Mesothelial cell of epicardium (in vitro differentiated cells): ENCODE data around the gene ZNF292. TPM values are rescaled to one million over a fixed set of nuclear protein-coding genes. Genes with fewer than 3 reads are reported as not detected.

ENCODE experiments used
- DNase-seq, 2 experiments: peaks; one replicate each; pipeline ENCODE4 v3.0.0; 2021; ENCODE audit warnings: low spot score in 2 of 2; ENCODE audit not compliant: unreplicated experiment in 2 of 2
- H3K27ac Mint-ChIP-seq: 2 replicates; pipeline ENCODE4 v1.8.0; 2021; ENCODE audit warnings: mixed read lengths
- H3K27me3 Mint-ChIP-seq: 2 replicates; pipeline ENCODE4 v1.8.0; 2021; ENCODE audit warnings: low read depth, mixed read lengths
- H3K36me3 Mint-ChIP-seq: 2 replicates; pipeline ENCODE4 v1.8.0; 2021; ENCODE audit warnings: mixed read lengths
- H3K4me1 Mint-ChIP-seq: 2 replicates; pipeline ENCODE4 v1.8.0; 2021; ENCODE audit warnings: mixed read lengths
- H3K4me3 Mint-ChIP-seq: 2 replicates; pipeline ENCODE4 v1.8.0; 2021; ENCODE audit warnings: mild to moderate bottlenecking, moderate library complexity, mixed read lengths
- H3K9me3 Mint-ChIP-seq: 2 replicates; pipeline ENCODE4 v1.8.0; 2021; ENCODE audit warnings: mixed read lengths
- total RNA-seq: library from RNA; stranded (reverse); gene quantifications from 3 replicates; pipeline ENCODE4 v1.2.1, GENCODE V29; 2021
- TF ChIP-seq, protein P1 (sequence below): fragments of 200-600 bp; sonication (generic); IDR thresholded peaks from one replicate; pipeline ENCODE4 v1.5.0; 2021; ENCODE audit warnings: antibody characterized with exemption; ENCODE audit not compliant: unreplicated experiment

Gene ZNF292
- total RNA-seq, 1 donor from 2014 or later, result 108 TPM

- Mint-ChIP-seq H3K36me3 (no peaks in the 10 kb centered on the region), H3K4me1 (peaks cover 8% of the 10 kb centered on the region), H3K9me3 (peaks cover 7% of the 10 kb centered on the region), H3K27me3 (no peaks in the 10 kb centered on the region), H3K4me3 (no peak overlapping the region), H3K27ac (no peak overlapping the region)
- DNase-seq, result no peak
- TF ChIP-seq, protein P1, sequence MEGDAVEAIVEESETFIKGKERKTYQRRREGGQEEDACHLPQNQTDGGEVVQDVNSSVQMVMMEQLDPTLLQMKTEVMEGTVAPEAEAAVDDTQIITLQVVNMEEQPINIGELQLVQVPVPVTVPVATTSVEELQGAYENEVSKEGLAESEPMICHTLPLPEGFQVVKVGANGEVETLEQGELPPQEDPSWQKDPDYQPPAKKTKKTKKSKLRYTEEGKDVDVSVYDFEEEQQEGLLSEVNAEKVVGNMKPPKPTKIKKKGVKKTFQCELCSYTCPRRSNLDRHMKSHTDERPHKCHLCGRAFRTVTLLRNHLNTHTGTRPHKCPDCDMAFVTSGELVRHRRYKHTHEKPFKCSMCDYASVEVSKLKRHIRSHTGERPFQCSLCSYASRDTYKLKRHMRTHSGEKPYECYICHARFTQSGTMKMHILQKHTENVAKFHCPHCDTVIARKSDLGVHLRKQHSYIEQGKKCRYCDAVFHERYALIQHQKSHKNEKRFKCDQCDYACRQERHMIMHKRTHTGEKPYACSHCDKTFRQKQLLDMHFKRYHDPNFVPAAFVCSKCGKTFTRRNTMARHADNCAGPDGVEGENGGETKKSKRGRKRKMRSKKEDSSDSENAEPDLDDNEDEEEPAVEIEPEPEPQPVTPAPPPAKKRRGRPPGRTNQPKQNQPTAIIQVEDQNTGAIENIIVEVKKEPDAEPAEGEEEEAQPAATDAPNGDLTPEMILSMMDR, result no peak
These were observed 121.3 kb downstream of the ZNF292 start for GRCh38 chr6:87276624-87277023.

DNA sequence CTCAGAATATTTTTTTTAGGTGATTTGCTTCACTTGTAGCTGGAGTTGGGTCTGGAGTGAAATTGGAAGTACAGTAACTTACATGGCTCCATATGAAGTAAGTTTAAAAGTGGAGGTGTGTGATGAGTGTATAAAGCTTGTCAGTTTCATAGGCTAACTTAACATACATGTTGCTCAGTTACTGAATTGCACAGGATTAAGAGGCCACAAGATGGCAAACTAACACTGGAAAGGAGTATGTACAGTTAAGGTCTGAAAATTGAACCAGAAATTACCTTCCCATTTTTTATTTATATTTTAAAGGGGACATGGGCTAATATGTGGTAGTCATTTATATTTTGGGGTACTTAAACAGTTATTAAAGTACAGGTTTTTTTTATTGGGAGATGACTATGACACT is 121.8 kb downstream of the ZNF292 start:
- no peak for DNase-seq
- TF ChIP-seq, protein P1, result no peak
- Mint-ChIP-seq H3K4me1 (peaks cover 8% of the 10 kb centered on the region), H3K4me3 (no peak overlapping the region), H3K36me3 (no peaks in the 10 kb centered on the region), H3K27me3 (no peaks in the 10 kb centered on the region), H3K9me3 (peaks cover 2% of the 10 kb centered on the region), H3K27ac (no peak overlapping the region)

DNA sequence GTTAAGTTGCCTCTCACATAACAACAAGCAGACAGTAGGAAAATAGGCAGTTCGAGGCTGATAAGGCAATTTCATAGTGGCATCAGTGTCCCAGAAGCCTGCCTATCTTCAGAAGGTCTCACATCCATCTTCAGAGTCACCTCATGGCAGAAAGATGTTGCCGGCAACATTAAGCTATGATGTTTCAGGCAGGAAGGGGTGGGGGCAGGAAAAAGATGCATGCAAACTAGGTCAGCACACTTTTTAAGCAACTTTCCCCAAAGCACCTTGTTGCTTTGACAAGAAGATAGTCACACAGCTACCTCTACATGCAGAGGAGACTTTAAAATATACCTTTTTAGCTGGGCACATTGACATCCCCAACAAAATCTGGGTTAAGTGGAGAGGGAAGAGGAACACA is 123.8 kb downstream of the ZNF292 start:
- Mint-ChIP-seq H3K9me3 (no peaks in the 10 kb centered on the region), H3K27ac (no peak overlapping the region), H3K36me3 (no peaks in the 10 kb centered on the region), H3K27me3 (no peaks in the 10 kb centered on the region), H3K4me1 (peaks cover 19% of the 10 kb centered on the region), H3K4me3 (no peak overlapping the region)
- no peak for DNase-seq
- TF ChIP-seq, protein P1, result no peak

GRCh38 chr6:87281426-87281825 is 126.1 kb downstream of the ZNF292 start:
- Mint-ChIP-seq H3K36me3 (no peaks in the 10 kb centered on the region), H3K27me3 (no peaks in the 10 kb centered on the region), H3K27ac (no peak overlapping the region), H3K4me1 (peaks cover 19% of the 10 kb centered on the region), H3K4me3 (no peak overlapping the region), H3K9me3 (no peaks in the 10 kb centered on the region)
- TF ChIP-seq, protein P1, result no peak
- no peak for DNase-seq

DNA sequence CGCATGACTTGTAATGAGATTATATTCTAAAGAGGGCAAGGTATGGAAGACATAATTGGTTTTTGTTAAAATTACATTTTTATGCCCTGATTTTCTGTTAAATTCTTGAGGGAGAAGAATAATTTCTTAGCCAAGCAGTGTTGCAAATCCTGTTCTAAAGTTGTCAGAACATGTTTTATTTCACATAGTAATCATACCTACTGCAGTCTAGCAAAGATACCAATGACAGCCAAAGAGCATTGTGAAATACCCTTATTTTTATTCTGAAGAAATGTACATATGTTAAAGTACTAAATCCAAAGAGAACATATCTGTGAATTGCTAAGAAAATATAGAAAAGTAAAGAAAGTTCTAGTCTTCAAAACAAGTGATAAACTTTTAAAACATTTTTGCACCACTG is 127.4 kb downstream of the ZNF292 start:
- no peak overlapping the region for H3K27ac Mint-ChIP-seq
- no peak for DNase-seq
- H3K27me3 Mint-ChIP-seq, result no peaks in the 10 kb centered on the region
- TF ChIP-seq, protein P1, result no peak
- no peak overlapping the region for H3K4me3 Mint-ChIP-seq
- no peaks in the 10 kb centered on the region for H3K9me3 Mint-ChIP-seq
- H3K36me3 Mint-ChIP-seq, result no peaks in the 10 kb centered on the region
- peaks cover 19% of the 10 kb centered on the region for H3K4me1 Mint-ChIP-seq

- H3K4me3 Mint-ChIP-seq, result no peak overlapping the region
- no peaks in the 10 kb centered on the region for H3K27me3 Mint-ChIP-seq
- H3K9me3 Mint-ChIP-seq, result no peaks in the 10 kb centered on the region
- TF ChIP-seq, protein P1, result no peak
- DNase-seq, result no peak
- H3K36me3 Mint-ChIP-seq, result no peaks in the 10 kb centered on the region
- no peak overlapping the region for H3K27ac Mint-ChIP-seq
- H3K4me1 Mint-ChIP-seq, result peaks cover 19% of the 10 kb centered on the region
These were observed 128.1 kb downstream of the ZNF292 start for GRCh38 chr6:87283461-87283860.
